AG04450 (cell line): ENCODE data around the gene ZNF185. TPM values are rescaled to one million over a fixed set of nuclear protein-coding genes. Genes with fewer than 3 reads are reported as not detected.

Experiments used
- CTCF ChIA-PET: fragments of 300-600, 350-600 bp; formaldehyde crosslinking; extraction: SDS; loops from one replicate; lab custom pipeline; 2022; ENCODE audit warnings: antibody characterized with exemption, inconsistent platforms; lab: Charles Lee
- POLR2A ChIA-PET: fragments of 350-600 bp; formaldehyde crosslinking; extraction: SDS; loops from one replicate; lab custom pipeline; 2021; ENCODE audit warnings: antibody characterized with exemption, inconsistent platforms; lab: Yijun Ruan, JAX
- DNase-seq: peaks from one replicate; pipeline ENCODE4 v3.0.0-alpha.2; 2011; ENCODE audit warnings: low read depth, low spot score
- H3K27ac ChIP-seq: one replicate; pipeline ENCODE4 v1.5.1; 2012; ENCODE audit warnings: low read depth, low read length, control low read depth
- H3K27me3 ChIP-seq: one replicate; pipeline ENCODE4 v1.6.0; 2012; ENCODE audit warnings: low read length; ENCODE audit not compliant: control insufficient read depth, insufficient read depth
- H3K4me3 ChIP-seq: 2 replicates; pipeline ENCODE4 v1.5.1; 2011; ENCODE audit warnings: mild to moderate bottlenecking, low read depth, low read length, control low read depth
- H3K9me3 ChIP-seq: 2 replicates; pipeline ENCODE4 v1.5.1; 2012; ENCODE audit warnings: low read length; ENCODE audit not compliant: control insufficient read depth, insufficient read depth
- CTCF ChIP-seq: IDR thresholded peaks from 2 replicates; pipeline ENCODE4 v1.5.1; 2011; ENCODE audit warnings: low read depth, low read length, control low read depth, inconsistent platforms
- polyA plus RNA-seq: library from polyadenylated mRNA; depleted of rRNA; stranded (reverse); fragments of >200 nt; gene quantifications from 2 replicates; pipeline ENCODE4 v1.2.3, GENCODE V29; 2011

Gene ZNF185
- polyA plus RNA-seq, 1 experiment: 10.3 TPM

DNA sequence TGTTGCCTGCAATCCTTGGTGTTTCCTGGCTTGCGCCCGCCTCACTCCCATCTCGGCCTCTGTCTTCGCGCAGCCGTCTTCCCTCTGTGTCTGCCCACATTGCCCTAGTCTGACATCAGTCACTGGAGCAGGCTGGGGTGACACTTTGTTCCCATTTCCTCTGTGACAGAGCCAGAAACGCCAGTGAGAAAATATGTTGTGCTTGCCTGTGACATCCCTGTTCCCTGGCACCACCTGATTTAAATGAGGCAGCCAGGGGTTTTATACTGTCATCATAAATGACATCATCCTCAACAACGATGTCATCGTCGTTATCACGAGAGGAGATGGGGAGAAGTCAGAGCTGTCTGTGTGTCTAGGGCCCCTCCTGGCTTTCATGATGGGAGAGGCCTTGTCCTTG lies 29.1 kb downstream of the ZNF185 start:
- Histone ChIP-seq H3K27me3 (no peaks in the 10 kb centered on the region), H3K4me3 (no peak overlapping the region), H3K27ac (no peak overlapping the region), H3K9me3 (no peaks in the 10 kb centered on the region)
- no peak for DNase-seq
- CTCF ChIA-PET: interaction anchor here (0.7 to 2.8 kb wide), 4 partner anchors 11 to 285 kb away, joined by 3 to 16 read pairs (median 12); no protein-coding TSS in a partner anchor
- TF ChIP-seq CTCF: no peak
- POLR2A ChIA-PET: no interaction called here

DNA sequence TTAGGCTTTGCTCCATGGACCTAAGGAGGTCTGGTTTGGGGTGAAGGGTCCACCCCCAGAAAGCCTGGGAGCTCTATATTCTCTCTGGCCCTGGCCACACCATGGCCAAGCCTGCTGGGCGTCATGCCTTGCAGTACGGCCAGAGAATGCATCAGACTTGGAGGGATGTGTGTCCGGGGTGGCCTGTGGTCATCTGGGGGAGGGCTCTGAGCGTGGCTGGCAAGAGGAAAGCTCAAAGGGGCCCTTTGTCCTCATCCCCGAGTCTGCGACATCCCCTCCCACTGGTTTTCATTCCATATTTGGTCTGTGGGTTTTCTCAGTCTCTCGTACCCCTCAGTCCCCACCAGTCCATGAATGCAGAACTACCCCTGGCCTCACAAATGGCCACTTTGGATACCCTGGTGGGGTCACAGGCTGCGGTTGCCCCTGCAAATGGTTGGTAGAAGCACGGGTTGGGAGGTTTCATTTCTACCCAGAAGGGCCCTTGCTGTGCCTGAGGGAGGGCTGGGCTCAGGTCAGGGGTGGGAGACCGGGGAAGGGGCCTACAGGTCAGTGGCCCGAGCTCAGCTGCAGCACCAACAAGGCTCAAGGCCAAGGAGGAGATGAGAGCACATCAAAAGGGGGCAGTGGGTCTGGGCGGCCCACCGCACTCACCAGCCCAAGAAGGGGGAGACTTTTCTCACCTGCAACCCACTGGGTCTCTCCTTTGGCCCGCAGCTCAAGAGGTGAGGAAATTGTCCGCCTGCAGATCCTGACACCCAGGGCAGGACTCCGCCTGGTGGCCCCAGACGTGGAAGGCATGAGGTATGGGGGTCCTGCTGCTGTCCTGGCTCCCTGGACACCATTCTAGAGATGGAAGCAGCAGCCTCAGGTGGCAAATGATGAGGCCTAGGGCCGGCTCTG lies 30.2 kb downstream of the ZNF185 start:
- no peak for TF ChIP-seq CTCF
- Histone ChIP-seq H3K4me3 (no peak overlapping the region), H3K27ac (no peak overlapping the region), H3K9me3 (no peaks in the 10 kb centered on the region), H3K27me3 (no peaks in the 10 kb centered on the region)
- no peak for DNase-seq
- ChIA-PET POLR2A (no interaction called here), CTCF (interaction anchor here (1.2 kb wide), 1 partner anchor 13 kb away, joined by 3 read pairs; no protein-coding TSS in a partner anchor)

DNA sequence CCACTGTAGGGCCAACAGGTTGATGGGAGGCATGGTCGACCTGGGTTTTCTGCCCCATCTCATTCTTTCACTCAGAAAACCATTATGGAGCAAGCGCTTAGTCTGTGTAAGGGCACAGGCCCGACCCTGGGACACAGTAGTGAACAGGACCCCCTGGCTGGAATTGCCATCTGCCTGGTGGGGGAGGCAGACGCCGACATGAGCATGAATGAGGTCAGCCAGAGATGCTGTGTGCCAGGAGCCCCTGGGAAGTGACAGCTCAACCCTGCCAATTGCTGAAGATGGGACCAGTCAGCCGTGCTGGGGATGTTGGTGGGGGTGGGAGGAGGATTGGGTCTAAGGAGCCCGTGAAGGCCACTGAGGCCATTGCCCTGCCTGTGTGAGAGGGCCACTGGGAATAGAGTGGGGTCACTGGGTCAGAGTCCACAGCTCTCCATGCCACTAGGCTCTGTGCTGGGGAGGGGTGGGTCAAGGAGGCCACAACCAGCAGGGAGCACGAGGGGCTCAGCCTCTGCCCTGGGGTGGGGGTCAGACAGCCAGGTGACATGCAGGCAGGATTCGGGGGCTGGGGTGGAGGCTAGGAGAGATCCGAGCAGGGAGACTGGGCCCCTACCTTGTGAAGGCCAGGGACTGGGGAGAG lies 31.0 kb downstream of the ZNF185 start:
- no peak for TF ChIP-seq CTCF
- DNase-seq: no peak
- Histone ChIP-seq H3K27me3 (no peaks in the 10 kb centered on the region), H3K4me3 (no peak overlapping the region), H3K27ac (no peak overlapping the region), H3K9me3 (no peaks in the 10 kb centered on the region)
- ChIA-PET POLR2A (no interaction called here), CTCF (no interaction called here)

DNA sequence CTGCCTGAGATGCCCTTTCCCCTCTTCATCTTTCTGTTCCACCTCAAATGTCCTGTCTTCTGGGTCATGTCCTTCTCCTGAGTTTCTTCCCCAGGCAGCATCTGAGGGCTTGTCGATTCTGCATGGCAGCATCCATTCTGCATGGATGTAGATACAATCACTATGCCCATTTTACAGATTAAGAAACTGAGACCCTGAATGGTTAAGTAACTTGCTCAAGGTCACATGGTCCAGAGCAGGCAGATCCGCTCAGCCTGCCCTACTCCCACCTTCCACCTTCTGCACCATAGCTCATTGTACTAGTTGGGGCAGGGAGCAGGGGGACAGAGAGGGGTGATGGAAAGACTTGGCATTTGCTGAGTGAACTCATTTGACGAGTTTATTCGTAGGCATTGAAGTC lies 32.0 kb downstream of the ZNF185 start:
- POLR2A ChIA-PET: no interaction called here
- Histone ChIP-seq H3K27me3 (no peaks in the 10 kb centered on the region), H3K9me3 (no peaks in the 10 kb centered on the region), H3K4me3 (no peak overlapping the region), H3K27ac (no peak overlapping the region)
- CTCF ChIA-PET: no interaction called here
- DNase-seq: no peak
- no peak for TF ChIP-seq CTCF

- DNase-seq: no peak
- Histone ChIP-seq H3K27me3 (no peaks in the 10 kb centered on the region), H3K9me3 (no peaks in the 10 kb centered on the region), H3K4me3 (no peak overlapping the region), H3K27ac (no peak overlapping the region)
- ChIA-PET POLR2A (interaction anchor here (0.8 kb wide), 1 partner anchor 11 kb away, joined by 3 read pairs; no protein-coding TSS in a partner anchor), CTCF (no interaction called here)
- TF ChIP-seq CTCF: no peak
Measured at GRCh38 chrX:152930516-152930915, 32.6 kb downstream of the ZNF185 start.
